GM12875 (cell line): ENCODE results near the gene DHX30.

Experiments used
- H3K4me3 ChIP-seq: one replicate; pipeline ENCODE4 v1.5.1; 2011; ENCODE audit warnings: low read depth, low read length, control low read depth
- TF ChIP-seq, protein P1 (sequence below): IDR thresholded peaks from 2 replicates; pipeline ENCODE4 v1.5.1; 2011; ENCODE audit warnings: low read depth, mild to moderate bottlenecking, control low read depth, inconsistent platforms, low read length, moderate library complexity, borderline replicate concordance; ENCODE audit not compliant: insufficient read depth

DHX30 gene

DNA sequence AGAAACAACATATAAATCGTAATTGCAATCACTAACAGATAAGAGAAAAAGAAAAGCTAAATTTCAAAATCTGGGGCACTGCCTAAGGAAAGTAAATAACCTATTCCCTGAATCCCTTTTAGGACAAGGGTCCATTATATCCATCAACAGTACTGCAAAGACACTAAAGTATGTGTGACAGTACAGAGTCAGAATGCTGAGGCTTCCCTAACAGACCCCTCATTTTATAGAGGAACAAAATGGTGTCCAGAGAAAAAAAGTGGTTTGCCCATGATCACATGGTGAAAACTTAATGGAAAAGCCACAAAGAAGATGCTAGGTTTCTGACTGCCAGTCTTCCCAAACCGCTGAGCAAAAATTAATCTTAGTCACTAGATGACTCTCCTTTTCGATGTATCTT lies 93.8 kb downstream of the DHX30 start:
- H3K4me3 ChIP-seq = no peak overlapping the region
- TF ChIP-seq, protein P1, sequence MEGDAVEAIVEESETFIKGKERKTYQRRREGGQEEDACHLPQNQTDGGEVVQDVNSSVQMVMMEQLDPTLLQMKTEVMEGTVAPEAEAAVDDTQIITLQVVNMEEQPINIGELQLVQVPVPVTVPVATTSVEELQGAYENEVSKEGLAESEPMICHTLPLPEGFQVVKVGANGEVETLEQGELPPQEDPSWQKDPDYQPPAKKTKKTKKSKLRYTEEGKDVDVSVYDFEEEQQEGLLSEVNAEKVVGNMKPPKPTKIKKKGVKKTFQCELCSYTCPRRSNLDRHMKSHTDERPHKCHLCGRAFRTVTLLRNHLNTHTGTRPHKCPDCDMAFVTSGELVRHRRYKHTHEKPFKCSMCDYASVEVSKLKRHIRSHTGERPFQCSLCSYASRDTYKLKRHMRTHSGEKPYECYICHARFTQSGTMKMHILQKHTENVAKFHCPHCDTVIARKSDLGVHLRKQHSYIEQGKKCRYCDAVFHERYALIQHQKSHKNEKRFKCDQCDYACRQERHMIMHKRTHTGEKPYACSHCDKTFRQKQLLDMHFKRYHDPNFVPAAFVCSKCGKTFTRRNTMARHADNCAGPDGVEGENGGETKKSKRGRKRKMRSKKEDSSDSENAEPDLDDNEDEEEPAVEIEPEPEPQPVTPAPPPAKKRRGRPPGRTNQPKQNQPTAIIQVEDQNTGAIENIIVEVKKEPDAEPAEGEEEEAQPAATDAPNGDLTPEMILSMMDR = no peak

DNA sequence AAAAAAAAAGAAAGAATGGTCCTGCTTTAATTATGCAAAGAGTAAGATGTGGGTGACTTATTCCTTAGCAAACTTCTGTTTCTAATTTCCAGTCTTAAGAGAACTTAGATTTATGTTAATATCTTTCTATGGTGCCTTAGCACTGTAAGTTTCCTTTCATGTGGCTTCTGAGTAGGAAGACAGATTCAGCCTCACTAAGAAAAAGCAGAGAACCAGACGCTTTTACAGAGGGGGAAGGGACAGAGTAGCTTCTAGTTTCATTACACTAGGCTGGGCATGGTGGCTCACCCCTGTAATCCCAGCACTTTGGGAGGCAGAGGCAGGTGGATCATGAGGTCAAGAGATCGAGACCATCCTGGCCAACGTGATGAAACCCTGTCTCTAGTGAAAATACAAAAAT lies 95.0 kb downstream of the DHX30 start:
- H3K4me3 ChIP-seq = no peak overlapping the region

DNA sequence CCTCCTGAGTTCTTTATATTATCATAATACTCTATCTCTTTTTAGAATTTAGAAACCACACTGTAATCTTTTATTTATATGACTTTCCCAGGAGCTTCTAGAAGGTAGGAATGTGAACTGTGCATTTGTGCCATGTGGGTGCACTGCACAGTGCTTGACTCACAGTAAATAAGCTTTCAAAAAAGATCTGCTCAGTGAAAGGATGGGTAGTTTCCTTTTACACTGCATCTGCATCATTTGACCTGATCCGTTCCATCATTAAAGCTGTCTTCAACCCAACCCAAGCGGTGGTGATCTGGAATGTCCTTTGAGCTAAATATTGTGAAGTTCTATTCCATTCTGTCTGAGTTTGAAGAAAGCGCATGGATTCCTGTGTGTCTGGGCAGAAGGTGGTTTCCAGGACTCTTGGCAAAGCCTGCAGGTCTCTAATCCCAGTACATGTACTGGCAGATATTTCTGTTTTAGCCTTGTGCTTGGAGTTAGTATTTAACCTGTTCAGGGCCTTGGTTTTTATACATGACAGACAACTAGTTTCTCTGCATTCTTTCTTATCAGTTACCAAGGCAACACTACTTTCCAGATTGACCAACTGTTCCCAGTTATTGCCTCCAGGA lies 96.7 kb downstream of the DHX30 start:
- TF ChIP-seq, protein P1 = no peak
- H3K4me3 ChIP-seq = no peak overlapping the region

More for the DNA sequence above, 95.0 kb downstream of the DHX30 start:
- TF ChIP-seq, protein P1 = no peak
